ENCODE measurements around the gene SYT12.

DNA sequence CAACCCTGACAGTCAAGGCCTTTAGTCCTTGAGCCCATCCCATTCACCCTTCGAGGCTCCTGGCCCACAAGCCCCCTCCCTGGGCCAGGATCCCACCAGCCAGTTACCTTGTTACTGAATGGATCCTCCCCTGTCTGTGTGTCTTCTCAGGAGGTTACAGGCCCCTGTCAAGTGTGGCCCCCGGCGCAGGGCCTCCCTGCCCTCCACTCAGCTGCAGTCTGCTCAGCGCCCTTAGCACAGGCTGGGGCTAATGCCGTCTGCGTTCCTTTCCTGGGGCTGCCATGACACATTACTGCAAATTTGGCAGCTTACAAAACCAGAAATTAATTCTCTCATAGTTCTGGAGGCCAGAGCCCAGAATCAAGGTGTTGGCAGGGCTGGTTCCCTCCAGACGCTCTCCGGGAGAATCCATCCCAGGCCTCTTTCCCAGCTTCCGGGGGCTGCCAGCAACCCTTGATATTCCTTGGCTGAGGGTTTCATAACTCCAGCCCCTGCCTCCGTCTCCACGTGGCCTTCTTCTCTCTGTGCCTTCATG, 9.4 kb upstream of the SYT12 start:
- TF ChIP-seq POLR2AphosphoS5 (IDR thresholded peaks at IDR 0.05; ENCODE audit: low read depth, low read length), result no peak
- TF ChIP-seq POLR2A (IDR thresholded peaks at IDR 0.05; ENCODE audit: low read depth, low read length), result no peak
- no peak for TF ChIP-seq PAX5 (IDR thresholded peaks at IDR 0.05; ENCODE audit: insufficient read depth, low read length, severe bottlenecking)

All from GM12891 (cell line).